HG03025 (cell line): ENCODE data around the gene ENTREP3.

Experiments used
- ATAC-seq: cut with Tn5 transposase; IDR thresholded peaks from one replicate; pipeline ENCODE4 v1.9.1; 2021; ENCODE audit warnings: mild to moderate bottlenecking, moderate library complexity; ENCODE audit not compliant: unreplicated experiment, low FRiP score

ENTREP3 gene

GRCh38 chr1:155279268-155279667 is 24.0 kb upstream of the ENTREP3 start:
- no peak for ATAC-seq

- ATAC-seq: no peak
Observed at GRCh38 chr1:155278689-155279160, 23.4 kb upstream of the ENTREP3 start.

DNA sequence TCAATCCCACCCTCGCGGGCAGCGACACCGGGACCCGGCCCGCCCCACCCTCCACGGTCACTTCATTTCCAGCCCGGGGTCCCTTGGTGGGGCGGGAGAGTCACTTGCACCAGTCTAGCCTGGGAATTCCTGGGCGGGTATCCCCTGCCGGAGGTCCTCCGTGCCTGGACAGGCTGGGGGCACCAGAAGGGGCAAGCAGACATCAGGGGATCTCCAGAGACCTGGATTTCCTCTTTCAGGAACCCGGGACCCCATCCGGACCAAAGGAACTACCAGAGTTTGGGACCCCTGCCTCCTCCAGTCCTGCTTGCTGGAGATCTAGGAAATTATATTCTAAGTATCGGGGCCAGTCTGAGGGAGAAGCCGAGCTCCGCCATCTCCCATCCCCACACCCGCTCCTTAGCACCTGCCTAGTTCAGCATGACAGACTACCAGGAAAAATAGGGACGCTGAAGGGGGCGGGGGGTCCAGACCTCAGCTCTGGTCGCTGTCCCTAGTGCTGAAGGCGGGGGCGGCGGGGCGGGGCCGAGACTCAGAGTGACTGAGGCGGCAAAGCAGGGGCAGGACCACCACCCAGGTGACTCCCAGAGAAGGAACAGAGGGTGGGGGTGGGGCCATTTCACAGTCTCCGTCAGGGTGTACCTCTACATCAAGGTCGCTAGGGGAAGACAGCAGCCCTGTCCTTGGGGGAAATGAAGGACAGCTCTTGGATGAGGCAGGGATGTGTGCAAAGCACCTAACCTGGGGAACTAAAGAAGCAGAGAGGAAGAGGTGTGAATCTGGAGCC is 22.8 kb upstream of the ENTREP3 start:
- ATAC-seq: no peak

DNA sequence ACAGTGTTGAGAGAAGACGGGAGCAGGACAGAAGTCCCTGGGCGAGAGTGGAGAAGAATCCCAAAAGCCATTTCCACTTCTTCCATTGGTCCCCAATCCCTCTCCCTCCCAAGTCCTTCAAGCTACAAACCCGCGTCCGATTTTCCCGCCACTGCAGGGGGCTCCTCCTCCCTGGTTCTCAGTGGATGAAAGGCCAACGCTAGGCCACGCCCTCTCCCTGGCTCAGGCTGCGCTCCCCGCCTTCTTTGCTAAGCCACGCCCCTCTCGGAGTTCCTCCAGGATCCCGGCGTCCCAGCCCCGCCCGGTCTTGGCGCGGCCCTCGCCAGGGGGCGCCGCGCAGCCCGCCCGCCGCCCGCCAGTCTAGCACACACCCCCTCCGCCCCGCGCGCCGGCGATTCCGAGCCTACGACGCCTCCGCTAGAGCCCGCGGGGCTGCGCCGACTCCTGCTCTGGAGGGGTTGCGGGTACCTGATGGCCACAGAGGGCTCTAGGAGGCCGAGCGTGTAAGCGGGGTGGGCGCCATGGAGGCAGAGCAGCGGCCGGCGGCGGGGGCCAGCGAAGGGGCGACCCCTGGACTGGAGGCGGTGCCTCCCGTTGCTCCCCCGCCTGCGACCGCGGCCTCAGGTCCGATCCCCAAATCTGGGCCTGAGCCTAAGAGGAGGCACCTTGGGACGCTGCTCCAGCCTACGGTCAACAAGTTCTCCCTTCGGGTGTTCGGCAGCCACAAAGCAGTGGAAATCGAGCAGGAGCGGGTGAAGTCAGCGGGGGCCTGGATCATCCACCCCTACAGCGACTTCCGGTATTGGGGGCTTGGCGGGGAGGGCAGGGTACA is 22.0 kb upstream of the ENTREP3 start, which contains the start of gene HCN3:
HCN3 (plus strand) TSS at position 394 of the 832 bp plus-strand sequence; CDS start at position 522, 128 bp downstream.
- peak; percentile 71 for ATAC-seq

DNA sequence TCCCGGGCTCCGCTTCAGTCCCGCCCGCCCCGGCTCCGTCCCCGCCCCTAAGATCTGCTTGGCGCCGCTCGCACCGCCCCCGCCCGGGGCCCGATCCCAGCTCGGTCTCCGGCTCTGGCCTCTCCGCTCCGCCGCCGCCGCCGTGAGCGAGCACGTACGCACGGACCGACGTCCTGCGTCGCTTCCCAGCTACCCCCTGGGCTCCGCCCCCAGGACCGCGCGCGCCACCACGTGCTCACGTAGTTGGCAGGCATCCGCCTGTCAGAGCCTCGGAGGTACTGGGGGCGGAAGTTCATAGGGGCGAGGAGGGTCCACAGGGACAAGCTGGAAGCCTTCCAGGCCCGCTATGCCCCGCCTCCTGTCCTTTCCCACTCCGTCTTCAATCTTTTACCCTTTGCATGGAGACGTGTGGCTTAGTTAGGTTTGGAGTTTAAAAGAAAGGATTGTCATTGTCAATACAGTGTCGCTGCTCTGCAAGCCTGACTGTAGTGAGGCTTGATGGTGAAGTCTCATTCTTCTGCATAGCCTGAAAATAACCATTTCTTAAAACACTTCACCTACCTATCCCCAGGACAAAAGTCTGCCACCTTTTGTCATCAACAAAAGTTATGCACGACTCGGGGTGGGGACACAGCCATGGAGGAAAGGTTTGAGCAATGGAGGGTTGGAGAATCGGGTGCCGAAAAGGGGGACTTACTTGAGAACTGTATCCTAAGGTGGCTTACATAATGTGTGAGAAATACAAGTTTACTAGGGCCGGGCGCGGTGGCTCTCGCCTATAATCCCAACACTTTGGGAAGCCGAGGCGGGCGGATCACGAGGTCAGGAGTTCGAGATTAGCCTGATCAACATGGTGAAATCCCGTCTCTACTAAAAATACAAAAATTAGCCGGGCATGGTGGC is 18.3 kb upstream of the ENTREP3 start, which contains the start of gene CLK2:
CLK2 (minus strand) TSS at position 162 of the 903 bp plus-strand sequence. CDS start 2,527 bp downstream, outside the sequence.
- peak; percentile 59 for ATAC-seq

DNA sequence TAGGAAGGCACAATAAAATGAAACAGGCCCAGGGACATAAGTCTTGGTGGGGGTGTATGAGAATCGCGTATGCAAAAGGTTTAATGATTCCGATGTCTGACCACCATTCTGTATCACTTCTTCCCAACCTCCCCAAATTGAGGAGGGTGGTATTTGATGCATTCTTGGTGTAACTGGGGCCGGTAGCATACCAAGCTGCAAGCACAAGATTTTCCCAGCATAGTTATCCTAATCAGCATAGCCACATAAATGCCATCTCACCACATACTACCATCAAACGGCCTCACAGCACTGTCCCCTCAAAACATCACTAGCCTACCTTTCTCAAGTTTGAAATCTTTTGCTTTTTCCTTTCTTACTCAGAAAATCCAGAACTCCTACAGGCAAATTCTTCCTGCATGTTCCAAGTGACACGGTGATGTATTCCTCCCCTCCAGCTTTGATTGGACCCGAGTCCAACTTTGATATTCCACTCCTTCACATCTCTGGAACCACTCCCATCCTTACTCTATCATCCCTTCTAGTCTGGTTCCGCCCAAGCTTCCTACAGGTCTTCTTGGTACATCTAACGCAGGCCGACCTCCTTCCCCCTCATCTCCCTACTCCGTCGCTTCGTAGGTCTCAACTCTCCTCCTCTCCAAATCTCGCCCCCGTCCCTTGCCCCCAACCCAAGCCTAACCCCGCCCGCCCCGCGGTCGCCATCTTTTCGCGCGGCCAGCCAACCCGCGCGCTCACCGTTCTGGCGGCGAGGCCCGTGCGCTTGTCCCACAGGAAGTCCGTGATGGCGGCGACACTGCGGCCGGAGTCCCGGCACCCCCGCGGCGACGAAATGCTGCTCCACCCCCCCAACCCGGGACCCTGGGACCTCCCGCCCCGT is 17.4 kb upstream of the ENTREP3 start:
- peak; percentile 27 for ATAC-seq

DNA sequence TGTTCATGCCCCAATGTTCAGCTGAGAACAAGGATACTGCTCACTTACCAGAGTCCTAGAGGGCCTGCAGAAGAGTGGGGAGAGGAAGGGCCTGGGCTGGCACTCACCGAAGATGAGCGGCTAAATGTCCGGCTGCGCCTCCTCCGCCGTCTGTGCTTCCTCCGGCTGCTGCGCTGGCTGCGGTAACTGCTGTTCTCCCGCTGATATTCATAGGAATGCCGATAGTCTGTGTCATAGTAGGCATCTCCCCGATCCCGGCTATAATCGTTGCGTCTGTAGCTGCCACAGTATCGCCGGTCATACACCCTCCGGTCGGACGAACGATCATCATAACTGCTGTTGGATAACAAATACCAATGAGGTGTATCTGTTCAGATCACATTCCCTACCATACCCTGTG is 14.1 kb upstream of the ENTREP3 start:
- no peak for ATAC-seq

DNA sequence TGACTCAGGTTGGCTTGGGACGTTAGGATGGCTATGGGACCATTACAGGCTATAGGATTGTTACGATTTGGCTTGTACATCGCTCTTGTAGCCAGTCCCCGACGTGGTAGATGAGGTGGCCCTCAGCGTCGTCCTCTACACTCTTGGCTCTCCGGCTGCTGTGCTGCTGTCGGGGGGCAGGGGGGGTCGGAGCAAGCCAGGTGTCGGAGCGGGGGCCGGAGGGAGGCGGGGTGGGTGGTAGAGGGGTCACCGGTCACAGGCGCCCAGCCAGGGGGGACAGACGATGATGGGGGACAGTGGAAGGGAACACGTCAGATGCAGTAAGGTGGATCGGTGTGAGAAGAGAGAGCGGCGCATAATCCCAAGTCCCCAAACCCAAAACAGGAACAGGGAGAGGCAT is 13.3 kb upstream of the ENTREP3 start:
- no peak for ATAC-seq

- ATAC-seq: no peak
Observed at GRCh38 chr1:155267373-155267772, 12.1 kb upstream of the ENTREP3 start.

GRCh38 chr1:155266553-155266952 is 11.3 kb upstream of the ENTREP3 start:
- ATAC-seq: no peak

DNA sequence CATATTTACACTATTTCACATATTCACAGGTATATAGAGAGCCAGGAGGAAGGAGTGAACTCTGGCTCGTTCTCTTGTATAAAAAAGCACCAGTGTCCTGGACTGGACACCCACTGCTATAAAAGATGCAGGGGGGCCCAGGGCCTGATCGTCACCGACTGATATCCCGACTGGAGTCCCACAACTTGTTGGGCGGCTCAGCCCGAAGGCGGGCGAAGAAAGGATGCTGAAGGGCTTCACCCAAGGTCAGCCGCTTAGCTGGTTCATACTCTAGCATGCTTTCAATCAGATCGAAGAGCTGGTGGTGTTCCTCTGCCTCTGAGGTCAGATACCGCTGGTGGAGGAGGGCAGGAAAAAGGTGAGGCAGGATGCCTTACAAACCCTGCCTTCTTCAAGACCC is 7.8 kb upstream of the ENTREP3 start:
- ATAC-seq: no peak

DNA sequence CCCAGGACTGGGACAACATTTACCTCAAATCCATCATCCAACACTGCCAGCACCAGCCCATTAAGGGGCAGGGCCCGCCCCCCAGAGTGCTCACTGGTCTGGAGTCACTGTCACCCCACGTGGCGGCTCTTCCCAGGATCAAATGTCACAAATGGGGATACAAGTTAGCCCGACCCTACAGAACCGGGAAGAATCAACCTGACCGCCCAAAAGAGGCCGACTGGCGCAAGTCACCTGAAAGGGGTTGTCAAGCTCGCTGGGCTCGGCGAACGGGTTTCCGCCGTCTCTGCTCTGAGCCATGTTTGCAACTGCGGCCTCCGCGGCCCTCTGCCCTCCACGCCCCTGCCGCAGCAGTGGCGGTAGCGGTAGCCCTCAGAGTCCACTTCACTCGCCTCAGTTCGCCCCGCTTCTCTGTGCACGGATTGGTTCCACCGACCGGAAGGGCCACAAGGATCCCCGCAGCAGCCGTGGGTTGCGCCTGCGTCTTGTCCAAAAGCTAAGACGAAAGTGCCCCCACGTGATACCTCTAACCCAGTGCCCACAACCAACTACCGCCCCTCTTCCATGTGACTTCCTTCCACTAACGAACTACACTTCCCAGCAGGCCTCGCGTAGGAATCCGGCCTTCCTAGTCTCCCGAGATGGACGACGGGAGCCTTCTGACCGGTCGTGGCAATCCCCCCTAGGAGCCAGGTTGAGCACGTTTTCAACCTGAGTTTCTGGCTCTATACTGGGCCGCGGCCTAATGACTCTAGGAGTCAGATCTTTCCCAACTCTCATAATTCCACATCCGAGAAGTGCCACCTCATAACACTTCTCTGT is 6.8 kb upstream of the ENTREP3 start, which contains the start of gene SCAMP3:
SCAMP3 (minus strand) TSS at position 509 of the 822 bp plus-strand sequence; CDS start at position 300, 209 bp downstream.
- peak; percentile 85 for ATAC-seq

- peak; percentile 3 for ATAC-seq
Observed at GRCh38 chr1:155261493-155261851, 6.2 kb upstream of the ENTREP3 start.

DNA sequence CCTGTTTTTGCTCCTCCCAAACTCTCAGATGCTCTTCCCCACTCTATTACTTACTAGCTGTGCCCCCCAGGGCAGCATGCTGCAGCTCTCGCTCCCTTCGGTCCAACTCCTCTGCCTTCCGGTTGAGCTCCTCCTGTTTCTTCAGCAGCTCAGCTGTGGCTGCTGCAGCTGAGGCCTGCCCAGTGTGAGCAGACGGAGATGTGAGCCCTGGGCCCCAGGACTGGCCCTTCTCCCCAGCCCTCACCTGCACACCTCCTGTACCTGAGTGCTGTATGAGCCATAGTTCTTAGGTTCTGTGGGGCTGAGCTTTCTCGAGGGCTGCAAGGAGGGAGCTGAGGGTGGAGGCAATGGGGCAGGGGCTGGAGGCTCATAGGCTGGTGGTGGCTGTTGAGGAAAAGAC is 5.0 kb upstream of the ENTREP3 start:
- no peak for ATAC-seq

DNA sequence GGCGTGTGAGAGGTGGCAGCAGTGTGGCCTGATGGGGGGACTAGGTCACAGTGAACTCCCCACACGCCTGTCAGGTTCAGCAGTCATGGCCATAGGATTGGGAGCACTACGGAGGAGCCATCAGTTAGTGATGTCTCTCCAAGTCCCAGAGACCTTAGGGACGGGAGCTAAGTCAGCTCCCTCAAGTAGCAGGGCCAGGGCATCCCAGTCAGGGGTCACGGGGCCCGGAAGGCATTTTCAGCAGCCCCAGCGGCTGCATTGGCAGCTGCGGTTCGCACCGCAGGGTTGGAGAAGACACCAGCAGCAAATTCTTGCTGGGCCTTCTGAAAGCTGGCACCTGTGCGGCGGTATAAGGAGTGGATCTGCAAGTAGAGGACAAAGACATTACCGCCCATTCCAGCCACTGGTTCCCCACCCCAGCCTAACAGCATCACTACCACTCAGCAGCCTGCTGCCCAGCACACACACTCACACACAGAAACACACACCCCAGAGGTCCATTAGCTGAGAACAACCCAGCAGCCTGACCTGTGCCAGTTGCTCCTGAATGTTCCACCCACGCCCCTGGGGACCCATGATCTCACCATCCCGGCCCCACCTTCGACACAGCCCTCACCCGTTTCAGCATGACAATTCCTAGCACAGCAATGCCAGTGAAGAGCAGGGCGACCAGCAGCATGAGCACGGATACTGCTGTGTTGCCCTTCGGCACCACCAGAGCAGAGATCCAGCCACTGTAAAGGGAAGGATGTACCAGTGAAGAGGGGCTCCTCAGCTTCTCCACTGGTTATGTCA is 972 bp upstream of the ENTREP3 start:
- no peak for ATAC-seq

GRCh38 chr1:155254714-155255242 is 505 bp downstream of the ENTREP3 start:
- ATAC-seq: no peak

DNA sequence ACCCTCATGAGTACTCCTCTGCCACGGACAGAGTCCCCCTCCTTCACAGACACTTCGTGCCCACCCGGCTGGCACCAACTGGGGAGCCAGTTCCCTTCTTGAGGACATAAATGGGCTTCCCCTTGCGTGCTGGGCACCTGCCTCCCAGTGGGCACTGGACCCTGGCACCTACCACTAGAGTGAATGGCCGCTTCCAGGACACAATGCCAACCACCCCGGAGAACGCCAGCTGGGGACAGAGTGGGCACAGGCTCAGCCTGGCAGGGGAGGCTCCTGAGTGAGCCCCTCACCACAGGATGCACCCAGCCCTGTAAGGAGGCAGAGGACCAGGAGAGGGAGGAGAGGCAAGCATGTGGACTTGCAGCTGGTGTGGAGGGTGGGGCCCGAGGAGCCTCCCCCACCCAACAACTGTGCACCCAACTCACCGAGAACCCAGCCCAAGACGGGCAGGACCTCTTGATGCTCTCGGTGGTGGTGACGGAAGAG is 1.0 kb downstream of the ENTREP3 start:
- ATAC-seq: no peak
